Retinal pigment epithelial cell (primary cell): Measurements from ENCODE around the gene PNCK.

ENCODE experiments used
- DNase-seq: peaks from one replicate; pipeline ENCODE4 v3.0.0-alpha.2; 2010; ENCODE audit warnings: low read depth
- H3K4me3 ChIP-seq: 2 replicates; pipeline ENCODE4 v1.5.1; 2011; ENCODE audit warnings: mild to moderate bottlenecking, low read length, control low read depth, moderate library complexity
- CTCF ChIP-seq: conservative IDR thresholded peaks from 2 replicates; pipeline ENCODE4 v1.5.1; 2011; ENCODE audit warnings: low read depth, low read length, control low read depth, inconsistent platforms

Gene PNCK

GRCh38 chrX:153649178-153649914 lies 24.3 kb downstream of the PNCK start:
- no peak for DNase-seq
- TF ChIP-seq CTCF: peak; percentile 39

GRCh38 chrX:153648358-153649177 lies 25.0 kb downstream of the PNCK start:
- no peak for TF ChIP-seq CTCF
- no peak for DNase-seq

More at GRCh38 chrX:153649178-153649914, 24.3 kb downstream of the PNCK start:
- no peak overlapping the region for H3K4me3 ChIP-seq

GRCh38 chrX:153647461-153648357 lies 25.9 kb downstream of the PNCK start:
- no peak for DNase-seq

More at GRCh38 chrX:153648358-153649177, 25.0 kb downstream of the PNCK start:
- no peak overlapping the region for H3K4me3 ChIP-seq

GRCh38 chrX:153646620-153647373 lies 26.8 kb downstream of the PNCK start, which contains the start of gene DUSP9:
DUSP9 (plus strand) TSS chrX:153647203; CDS start chrX:153647954, 751 bp downstream.
- no peak for TF ChIP-seq CTCF
- no peak within 1 kb of the TSS for H3K4me3 ChIP-seq
- no peak for DNase-seq

More at GRCh38 chrX:153647461-153648357, 25.9 kb downstream of the PNCK start:
- H3K4me3 ChIP-seq: no peak overlapping the region
- TF ChIP-seq CTCF: no peak

- H3K4me3 ChIP-seq: no peak overlapping the region
- DNase-seq: no peak
- no peak for TF ChIP-seq CTCF
Observed at GRCh38 chrX:153645921-153646488, 27.6 kb downstream of the PNCK start.

- H3K4me3 ChIP-seq: no peak overlapping the region
- no peak for DNase-seq
- TF ChIP-seq CTCF: no peak
Observed at GRCh38 chrX:153645151-153645550, 28.5 kb downstream of the PNCK start.
